GM21423 (cell line): Measurements from ENCODE around the gene SORCS1.

ENCODE experiments used
- ATAC-seq: cut with Tn5 transposase; IDR thresholded peaks from one replicate; pipeline ENCODE4 v1.9.1; 2021; ENCODE audit warnings: mild to moderate bottlenecking, moderate library complexity; ENCODE audit not compliant: unreplicated experiment

SORCS1 gene

DNA sequence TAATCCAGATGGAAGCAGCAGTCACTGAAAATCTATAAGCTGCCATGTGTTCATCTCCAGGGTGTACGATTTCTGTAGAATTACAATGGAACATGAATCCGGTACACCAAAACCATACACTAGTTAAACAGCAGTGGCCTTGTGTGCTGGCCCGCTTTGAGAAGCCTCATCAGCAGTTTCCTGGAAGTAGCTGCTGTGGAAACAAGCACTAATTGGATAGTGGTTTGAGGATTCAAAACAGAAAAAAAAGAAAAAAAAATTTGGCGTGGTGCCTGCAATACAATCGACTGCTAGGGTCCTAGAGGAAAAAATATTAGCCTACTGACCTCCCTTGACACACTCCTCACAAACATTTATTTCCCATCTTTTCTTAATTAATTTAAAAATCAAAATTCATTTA, 545.9 kb downstream of the SORCS1 start:
- ATAC-seq = no peak

DNA sequence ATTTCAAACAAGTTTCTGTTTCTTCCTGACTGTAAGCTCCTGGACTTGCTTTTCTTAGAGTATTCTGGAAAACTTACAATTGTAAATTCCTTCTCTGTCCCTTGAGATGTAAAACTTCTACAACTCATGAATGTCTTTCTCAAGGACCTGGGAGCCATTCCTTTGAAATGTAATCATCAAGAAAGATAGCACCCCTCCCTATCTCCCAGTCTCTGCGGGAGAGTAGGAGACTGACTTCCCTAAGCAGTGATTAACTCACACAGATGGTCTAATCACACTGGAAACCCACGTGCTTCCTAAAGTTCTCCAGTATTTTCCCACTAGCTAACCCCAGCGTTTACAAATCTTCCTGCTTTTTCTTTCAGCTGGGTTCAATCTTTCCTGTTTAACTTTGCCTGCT, 549.4 kb downstream of the SORCS1 start:
- no peak for ATAC-seq

DNA sequence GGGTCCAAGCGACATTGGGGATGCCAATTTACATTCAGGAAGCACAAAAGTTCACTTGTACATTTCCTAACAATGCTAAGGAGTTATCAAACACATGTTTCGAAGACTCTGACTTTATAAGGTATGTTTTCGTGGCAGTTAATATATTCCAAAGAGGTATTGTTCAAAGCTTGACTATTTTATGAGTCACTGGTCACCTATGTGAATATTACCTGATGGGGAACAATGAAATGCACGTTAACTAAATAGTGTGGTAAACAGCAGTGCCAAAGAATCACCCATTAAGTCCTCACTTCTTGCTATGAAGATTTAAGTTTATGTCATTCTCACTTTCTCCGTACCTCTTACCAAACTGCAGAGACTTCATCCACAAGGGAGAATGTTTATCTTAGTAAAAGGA, 550.2 kb downstream of the SORCS1 start:
- no peak for ATAC-seq

DNA sequence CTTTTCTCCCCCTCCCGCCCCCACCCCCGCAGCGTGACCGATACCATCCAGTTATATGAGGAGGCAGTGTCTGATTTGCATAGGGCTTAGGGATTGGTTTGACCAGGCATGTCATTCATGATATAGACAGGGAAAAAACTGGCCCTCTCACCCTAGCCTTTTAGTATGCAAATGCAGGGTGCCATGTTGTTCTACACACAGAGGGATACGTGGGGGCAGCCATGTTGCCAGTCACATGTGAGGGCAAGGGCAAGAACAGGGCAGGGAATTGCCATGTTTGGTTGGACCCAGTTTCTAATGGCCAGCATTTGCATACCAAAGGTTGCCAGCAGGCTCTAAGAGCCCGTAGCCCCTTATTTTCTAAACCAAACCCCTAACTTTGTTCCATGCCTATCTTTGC, 552.1 kb downstream of the SORCS1 start:
- ATAC-seq = no peak

DNA sequence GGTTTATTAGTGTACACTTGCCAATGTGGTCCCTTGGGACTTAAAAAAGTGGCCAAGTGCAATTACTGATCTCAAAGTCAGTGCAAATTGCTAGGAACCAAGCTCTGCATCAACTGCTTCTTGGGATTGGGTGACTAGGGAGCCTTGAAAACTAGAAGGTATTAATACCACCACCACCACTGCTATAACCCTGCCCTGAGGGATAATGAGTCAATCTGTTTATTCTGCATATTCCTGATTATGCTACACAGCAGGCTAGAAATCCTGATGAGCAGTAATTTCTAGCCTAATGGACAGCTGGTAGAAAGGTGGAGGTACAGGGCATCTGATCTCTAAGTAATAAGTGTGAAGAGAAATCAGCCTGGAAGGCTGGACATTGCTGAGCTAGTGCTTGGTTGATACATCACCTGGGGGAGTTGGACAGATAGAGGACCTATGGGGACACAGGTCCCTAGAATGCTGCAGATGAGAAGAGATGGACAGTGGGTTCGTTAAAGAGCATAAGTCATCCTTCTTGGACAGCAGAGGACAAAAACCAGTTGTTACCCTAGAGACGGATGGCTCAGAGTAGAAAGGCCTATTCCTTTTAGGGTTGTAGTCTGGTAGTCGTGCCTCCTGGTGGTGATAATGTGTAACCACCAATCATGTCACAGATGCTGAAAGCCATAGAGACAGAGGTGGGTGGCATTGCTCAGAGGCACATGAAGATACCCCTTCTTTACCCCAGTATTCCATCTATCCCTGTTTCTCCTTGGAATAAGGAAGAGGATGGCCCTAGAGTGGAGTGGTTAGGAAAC, 554.8 kb downstream of the SORCS1 start:
- ATAC-seq = no peak

DNA sequence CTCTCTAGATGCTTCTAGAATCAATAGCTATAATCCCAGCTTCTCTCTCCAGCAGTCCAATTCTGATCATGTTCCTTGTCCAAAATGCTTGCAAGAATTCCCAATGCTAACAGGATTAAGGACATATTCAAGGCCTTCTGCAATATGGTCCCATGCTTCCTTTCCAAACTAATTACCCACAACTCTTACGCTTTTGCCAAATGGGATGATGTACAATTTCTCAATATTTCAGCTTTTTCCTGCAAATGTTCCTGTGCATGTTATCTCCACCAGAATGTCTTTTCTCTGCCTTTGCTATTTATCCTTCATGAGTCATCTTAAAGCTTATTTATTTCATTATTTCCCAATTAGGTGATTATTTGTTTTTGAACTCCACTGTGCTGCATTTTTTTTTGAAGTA, 556.4 kb downstream of the SORCS1 start:
- no peak for ATAC-seq

DNA sequence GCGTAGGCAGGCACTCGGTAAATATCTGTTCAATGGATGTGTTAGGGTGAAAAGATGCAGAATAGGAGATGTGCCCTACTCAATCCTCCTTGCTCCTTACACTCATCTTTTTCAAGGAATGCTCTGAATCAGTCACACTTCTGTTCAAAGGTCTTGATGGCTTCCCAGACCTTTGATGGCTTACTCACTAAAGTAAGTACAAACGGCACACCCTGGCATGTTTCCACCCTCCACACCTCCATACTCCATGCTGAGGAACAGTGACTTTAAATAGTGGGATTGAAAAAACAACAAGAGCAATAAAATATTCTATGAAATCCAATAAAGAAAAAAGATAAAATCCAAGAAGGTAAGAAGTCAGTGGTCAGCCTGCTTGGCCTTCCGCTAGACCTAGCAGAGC, 569.2 kb downstream of the SORCS1 start:
- ATAC-seq = no peak

DNA sequence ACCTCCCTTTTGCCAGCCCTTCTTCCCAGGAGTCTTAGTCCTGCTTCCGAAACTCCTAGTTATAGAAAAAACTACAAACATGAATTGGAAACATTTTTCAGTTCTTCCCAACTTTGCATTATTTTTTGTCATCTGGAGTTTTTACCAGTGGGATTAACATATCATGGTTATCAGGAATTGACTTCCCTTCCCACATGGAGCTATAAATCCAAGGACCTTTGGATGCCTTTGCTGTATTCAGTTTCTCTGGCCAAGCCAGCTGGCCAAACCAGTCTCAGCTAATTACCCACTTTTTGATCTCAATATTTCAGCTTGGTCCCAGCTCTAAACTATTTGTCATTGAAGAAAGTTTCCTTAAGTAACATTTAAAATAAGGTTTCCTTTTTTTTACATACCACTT, 570.6 kb downstream of the SORCS1 start:
- no peak for ATAC-seq

DNA sequence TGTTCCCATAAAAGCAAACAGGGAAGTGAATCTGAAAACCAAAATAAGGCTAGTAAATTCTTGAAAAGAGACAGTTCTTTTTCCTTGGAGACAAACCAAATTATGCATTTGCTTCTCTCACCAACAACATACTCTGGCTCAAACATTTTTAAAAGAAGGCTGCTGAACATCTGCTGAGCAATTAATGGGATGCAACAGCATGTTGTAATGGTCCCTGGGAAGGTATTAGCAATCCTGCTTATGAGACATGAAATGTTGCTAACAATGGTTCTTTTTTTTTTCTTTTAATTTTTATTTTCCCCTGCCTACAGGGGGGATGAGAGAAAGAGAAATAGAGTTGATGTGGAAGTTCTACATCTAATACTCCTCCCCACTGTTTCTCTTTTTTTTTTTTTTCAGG, 572.1 kb downstream of the SORCS1 start:
- ATAC-seq = no peak

DNA sequence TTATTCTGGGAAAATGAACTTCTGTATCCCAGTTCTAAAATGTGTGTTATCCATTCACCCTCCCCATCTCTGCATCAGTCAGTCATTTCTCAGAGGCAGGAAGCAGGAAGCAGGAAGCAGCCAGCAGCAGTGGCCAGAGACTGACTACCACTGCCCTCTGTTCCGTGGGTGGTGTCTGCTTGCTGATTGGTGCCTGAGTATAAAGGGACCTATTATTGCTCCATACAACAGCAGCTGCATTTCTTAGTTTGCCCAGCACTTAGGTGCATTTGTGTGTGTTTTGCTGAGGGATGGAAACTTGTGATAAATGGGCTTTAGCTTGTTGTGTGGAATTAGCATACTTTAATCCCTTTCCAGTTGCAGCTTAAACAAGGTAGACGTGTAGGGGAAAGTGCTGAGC, 582.2 kb downstream of the SORCS1 start:
- ATAC-seq = no peak

DNA sequence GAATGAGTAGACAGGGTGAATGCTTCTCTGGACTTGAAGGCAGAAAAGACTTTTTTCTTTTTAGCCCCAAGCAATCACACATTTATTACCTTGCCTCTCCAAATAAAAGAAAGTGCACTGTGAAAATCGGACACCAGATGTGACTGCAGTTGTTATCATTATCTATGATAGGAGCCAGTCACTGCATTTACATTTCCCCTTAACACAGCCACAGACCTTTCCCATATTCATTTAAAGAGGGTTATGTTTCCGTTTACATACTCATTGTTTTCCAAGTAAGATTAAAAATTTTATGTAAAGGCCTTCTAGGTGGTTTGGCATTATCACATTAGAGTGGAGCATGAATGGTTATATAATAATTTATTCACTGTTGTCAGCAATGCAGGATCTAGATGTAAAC, 586.8 kb downstream of the SORCS1 start:
- no peak for ATAC-seq

DNA sequence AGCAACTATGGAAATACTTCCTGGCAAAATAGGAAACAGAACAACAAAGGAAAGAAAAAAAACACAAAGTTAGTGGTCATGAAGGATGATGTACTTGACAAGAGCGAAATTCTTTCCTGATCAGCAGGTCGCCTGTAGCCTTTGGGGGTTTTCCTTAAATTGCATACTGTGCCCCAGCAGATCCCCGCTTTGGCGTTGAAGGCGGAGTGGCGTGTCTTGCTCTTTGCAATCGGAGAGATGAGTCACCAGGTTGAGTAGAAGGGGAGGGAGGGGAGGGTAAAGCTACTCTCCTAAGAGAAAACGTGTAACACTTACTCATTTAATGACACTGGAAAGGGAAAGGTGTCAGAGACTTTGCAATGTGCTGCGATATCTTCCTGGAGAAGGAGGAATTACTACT, 587.2 kb downstream of the SORCS1 start:
- no peak for ATAC-seq

DNA sequence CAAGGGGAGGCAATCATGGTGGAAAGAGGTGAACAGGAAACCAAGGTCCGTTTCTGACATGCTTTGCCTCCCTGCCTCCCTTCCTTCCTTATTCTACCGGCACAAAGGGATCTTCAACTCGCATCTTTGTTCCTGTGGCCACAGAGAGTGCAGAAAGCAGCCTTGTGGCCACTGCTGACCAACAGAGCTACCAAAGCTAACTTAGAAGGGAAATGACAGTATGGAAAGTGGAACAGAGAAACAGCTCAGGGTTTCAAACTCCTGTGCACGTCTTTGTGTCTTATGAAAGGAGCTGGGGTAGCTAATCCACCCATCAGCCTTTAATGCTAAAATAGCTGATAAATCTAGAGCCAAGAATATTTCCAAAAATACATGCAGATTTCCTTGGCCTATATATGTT, 588.0 kb downstream of the SORCS1 start:
- ATAC-seq = no peak

DNA sequence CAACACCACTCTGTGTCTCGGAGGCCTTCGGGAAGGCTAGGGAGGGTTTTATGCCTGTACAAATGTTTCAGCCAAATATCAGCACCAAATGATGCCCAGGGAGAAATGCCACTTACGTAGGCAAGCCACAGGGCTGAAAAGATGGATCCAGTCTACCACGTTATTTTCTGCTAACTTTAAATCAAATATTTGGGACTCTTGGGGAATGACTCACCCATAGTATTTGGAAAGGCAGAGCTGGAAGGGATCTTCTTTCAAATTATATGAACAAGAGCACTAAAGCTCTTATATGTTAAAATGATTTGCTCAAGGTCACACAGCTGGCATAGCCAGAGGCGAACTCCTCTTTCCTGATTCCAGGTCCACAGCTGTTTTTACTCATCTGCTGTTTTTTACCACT, 591.4 kb downstream of the SORCS1 start:
- ATAC-seq = no peak

DNA sequence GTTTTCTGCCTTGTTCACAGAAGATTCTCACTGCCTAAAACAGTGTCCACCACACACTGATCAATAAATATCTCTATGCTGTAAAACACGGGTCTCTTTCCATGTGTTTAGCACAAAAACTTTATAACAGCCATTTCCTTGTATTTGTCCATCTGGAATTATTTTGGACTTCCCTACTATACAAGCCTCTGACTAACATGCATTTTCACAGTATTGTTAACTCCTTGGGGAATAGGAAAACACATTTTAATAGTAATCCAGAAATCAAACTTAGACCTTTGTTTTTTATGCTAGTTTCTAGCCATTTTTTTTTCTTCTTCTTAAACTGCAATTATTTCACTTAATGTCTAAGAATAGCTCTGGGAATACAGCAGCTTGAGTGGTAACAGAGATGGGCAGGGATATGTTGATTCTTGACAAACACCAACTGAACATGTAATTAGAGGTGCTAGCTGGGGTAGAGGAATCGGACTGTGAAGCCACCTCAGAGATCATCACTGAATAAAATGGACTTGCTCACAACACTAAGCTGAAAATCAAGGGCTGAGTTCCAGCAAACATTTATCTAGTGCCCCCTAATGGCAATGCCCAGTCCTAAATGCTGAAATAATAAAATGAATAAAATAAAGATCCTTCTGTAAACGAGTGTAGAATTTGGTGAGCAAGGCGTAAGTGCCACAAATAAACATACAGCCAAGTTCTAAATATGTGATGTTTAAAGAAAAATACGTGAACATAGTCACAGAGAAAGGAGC, 593.1 kb downstream of the SORCS1 start:
- no peak for ATAC-seq

DNA sequence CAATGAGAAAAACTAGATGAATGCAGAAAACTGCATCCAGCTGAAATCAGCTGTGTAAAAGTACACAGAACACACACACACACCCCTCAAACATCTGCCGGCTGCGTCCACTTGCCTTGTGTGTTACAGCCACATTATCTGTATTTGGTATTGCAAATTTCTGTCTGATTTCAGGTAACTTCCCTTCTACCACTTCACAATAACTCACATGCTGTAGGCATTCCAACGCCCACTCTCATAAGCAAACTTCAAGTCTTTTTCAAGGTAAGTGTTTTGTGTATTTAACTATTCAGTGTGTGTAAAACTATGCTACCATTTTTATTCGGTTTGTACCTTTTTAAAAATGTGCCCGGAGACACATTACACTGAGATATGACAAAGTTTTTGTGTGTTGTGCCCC, 594.2 kb downstream of the SORCS1 start:
- ATAC-seq = no peak

DNA sequence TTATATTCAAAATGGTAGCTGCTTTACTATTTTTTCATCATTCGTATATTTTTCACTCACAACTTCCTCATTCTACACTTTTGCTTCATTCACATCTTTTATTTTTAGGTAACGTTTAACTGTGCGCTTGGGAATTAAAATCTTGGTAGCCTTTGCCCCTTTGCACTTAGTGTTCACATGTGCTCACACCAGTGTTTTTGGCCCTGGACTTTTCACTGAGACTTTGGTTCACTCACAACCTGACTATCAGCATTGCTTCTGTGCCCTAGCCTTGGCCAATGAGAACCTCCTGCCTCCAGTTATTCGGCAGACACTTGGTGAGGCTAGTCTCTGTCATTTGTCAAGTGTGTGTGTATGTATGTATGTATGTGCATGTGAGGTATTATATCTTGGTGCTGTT, 596.9 kb downstream of the SORCS1 start:
- no peak for ATAC-seq

DNA sequence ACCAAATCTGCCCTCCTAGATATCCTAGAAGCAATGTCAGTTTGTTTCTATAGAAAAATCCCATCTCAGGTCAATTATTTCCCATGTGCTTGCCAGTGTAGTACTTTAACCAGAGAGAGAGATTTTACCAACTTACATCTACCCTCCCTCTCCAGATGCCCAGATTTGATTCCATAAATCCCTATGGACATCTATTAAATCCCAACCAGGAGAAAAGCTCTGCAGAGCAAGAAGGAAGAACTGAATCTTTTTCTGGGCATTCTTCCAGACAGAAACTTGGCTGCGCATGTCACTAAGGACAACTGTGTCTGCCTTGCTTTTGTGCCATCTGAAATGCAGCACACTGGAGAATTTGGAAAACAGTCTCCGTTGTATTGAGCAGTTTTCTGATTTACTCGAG, 597.6 kb downstream of the SORCS1 start:
- no peak for ATAC-seq

DNA sequence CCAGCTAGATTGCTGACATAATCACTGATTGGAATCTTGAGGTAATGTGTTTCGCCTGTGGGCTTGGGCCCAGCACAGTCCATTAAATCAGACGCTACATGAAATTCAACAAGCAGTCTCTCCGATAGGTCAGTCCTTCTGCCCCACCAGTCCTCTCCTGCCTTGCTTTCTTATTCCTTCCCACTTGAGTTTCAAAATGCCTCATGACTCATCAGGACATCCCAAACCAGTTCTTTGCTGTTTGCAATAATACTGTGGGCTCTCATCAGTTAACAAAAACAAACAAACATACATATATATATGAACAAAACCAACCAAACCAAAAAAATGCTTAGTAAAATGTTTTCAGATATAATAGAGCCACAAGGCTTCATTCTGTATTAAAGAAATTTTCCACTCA, 599.0 kb downstream of the SORCS1 start:
- no peak for ATAC-seq

DNA sequence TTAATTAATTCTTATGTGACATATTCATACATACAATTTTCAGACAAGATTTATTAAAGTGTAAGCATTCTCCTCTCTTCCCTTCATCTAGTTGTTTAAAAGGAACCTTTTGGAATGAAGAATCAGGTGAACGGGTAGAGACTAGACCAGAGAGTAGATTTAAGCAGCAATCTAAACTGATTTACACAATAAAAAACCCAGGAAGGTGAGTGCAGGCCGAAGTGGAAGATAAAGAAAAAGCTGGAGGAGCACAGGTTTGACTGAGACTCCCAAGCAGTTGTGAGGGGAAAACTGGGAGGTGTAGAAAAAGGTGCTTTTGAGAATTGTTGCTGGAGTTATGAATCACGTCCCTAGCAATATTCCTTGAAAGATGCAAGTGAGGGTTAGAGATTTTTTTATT, 601.1 kb downstream of the SORCS1 start:
- ATAC-seq = no peak

DNA sequence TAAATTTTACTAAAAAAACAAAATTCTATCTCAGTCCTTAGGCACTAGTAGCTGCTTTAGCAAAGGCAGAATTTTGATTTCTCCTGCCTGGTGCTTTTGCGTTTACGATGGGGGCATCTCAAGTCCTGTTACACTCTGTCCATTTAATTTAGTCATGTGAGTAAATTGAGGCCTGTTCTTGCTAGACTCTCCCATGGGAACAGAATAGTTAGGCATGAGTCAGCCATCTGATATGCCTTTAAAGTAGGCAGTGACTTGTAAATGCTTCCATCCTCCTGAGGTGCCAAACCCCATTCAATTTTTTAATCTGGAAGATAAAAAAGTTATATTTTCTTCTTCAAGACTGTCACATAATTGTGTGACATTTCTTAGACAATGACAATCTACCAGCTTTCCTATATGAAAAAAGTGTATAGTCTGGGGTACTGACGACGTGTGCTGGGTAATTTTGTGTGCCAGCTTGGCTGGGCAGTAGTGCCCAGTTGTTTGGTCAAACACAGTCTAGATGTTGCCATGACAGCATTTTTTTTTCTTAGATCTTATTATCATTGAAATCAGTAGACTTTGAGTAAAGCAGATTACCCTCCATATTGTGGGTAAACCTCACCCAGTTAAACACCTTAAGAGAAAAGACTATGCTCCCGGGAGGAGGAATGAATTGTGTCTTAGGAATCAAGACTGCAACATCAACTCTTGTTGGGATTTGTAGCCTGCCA, 603.4 kb downstream of the SORCS1 start:
- no peak for ATAC-seq

DNA sequence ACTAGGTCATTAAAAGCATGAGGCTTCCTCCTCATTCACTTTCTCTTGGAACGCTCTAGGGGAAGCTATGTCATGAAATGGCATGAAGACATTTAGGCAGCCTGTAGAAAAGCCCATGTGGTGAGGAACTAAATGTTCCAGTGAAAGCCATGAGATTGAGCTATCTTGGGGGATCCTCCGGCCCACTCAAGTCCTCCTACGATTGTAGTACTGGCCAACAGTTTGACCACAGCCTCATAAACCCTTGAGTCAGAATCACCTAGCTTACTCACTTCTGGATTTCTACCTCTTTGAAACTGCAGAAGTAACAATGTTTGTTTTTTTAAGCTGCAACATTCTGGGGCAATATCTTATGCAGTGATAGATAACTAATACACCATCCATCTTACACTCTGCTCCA, 605.1 kb downstream of the SORCS1 start:
- ATAC-seq = no peak
